Astrocyte (in vitro differentiated cells and primary cell): ENCODE data around the gene SYNC.

Source experiments
- CTCF ChIP-seq: IDR thresholded peaks from 2 replicates; pipeline ENCODE4 v1.5.1; 2011; ENCODE audit warnings: low read depth, mild to moderate bottlenecking, inconsistent platforms, low read length, moderate library complexity; ENCODE audit not compliant: insufficient read depth
- EZH2 ChIP-seq: IDR thresholded peaks from 2 replicates; pipeline ENCODE4 v1.6.1; 2012; ENCODE audit warnings: mild to moderate bottlenecking, low read length, inconsistent platforms; ENCODE audit not compliant: insufficient read depth

GRCh38 chr1:32639489-32640075, 63.0 kb downstream of the SYNC start:
- no peak for TF ChIP-seq CTCF
- no peak for TF ChIP-seq EZH2
